ENCODE data around the gene UBC. TPM values are rescaled to one million over a fixed set of nuclear protein-coding genes. Genes with fewer than 3 reads are reported as not detected.
A peak's percentile ranks its signal among the peaks of the same experiment; 100 is the strongest.

UBC gene
- total and polyA plus RNA-seq, 9 of the 15 experiments (the other 6 are each of a cell fraction or from before 2014, with no cell fraction given): 533 to 1,153 (median 813) TPM

- peak in 1 of 2 experiments; percentile 56; a peak in 1 of 4 replicates for TF ChIP-seq MLLT1 (IDR thresholded peaks at IDR 0.05)
- TF ChIP-seq EHMT2 (IDR thresholded peaks at IDR 0.05): no peak; the same call in 1 of the 2 replicates
- no peak; a peak in 1 of 4 replicates for TF ChIP-seq MNT (conservative IDR thresholded peaks at IDR 0.05)
- TF ChIP-seq ZNF766 (CRISPR knock-in tag; conservative IDR thresholded peaks at IDR 0.05): no peak
- TF ChIP-seq LARP7 (IDR thresholded peaks at IDR 0.05): 0 out of 2 replicates have a peak, but pooled peaks have one; percentile 89
- no peak for TF ChIP-seq ATF1 (CRISPR knock-in tag; IDR thresholded peaks at IDR 0.05)
- no peak for TF ChIP-seq ATF1 (tag; IDR thresholded peaks at IDR 0.05)
- no peak for TF ChIP-seq THAP7 (CRISPR knock-in tag; IDR thresholded peaks at IDR 0.05)
- TF ChIP-seq HBP1 (CRISPR knock-in tag; IDR thresholded peaks at IDR 0.05): 0 out of 2 replicates have a peak, but pooled peaks have one; percentile 22
- TF ChIP-seq NBN (IDR thresholded peaks at IDR 0.05; ENCODE audit: low read depth): peak; percentile 44; the same call in 1 of the 2 replicates
- no peak for TF ChIP-seq POLR2AphosphoS2 (IDR thresholded peaks at IDR 0.05; ENCODE audit: low read length)
- 0 out of 2 replicates have a peak, but pooled peaks have one; percentile 56 for TF ChIP-seq IRF2 (CRISPR knock-in tag; IDR thresholded peaks at IDR 0.05)
- no peak for TF ChIP-seq SMAD3 (CRISPR knock-in tag; conservative IDR thresholded peaks at IDR 0.05)
- TF ChIP-seq ZFP1 (CRISPR knock-in tag; IDR thresholded peaks at IDR 0.05): no peak
- TF ChIP-seq ZNF75A (CRISPR knock-in tag; IDR thresholded peaks at IDR 0.05): no peak
- peak; percentile 92 for TF ChIP-seq FIP1L1 (IDR thresholded peaks at IDR 0.05; ENCODE audit: low read depth, low read length, poor library complexity, severe bottlenecking)
- TF ChIP-seq OTX1 (CRISPR knock-in tag; IDR thresholded peaks at IDR 0.05): no peak
- no peak for TF ChIP-seq FOXJ3 (CRISPR knock-in tag; IDR thresholded peaks at IDR 0.05)
- TF ChIP-seq KDM5B (IDR thresholded peaks at IDR 0.05; ENCODE audit: insufficient replicate concordance, low read depth, low read length): peak; percentile 83
- TF ChIP-seq RNF2 (IDR thresholded peaks at IDR 0.05): 0 out of 2 replicates have a peak, but pooled peaks have one; percentile 11
- TF ChIP-seq ZNF740 (CRISPR knock-in tag; IDR thresholded peaks at IDR 0.05): no peak
- no peak for TF ChIP-seq ZNF740 (tag; IDR thresholded peaks at IDR 0.05)
- TF ChIP-seq NFE2 (IDR thresholded peaks at IDR 0.05; ENCODE audit: low read depth): no peak
Observed at GRCh38 chr12:124863416-124864325, 50.8 kb downstream of the UBC start, which contains the start of gene SCARB1 (continued).

All from K562 (cell line).